Subcutaneous adipose tissue (tissue), 4 donors: ENCODE results near the gene CELF3. TPM values are rescaled to one million over a fixed set of nuclear protein-coding genes. Genes with fewer than 3 reads are reported as not detected.

Experiments
- CTCF ChIP-seq: fragments of 450-650 bp; IDR thresholded peaks from one replicate; pipeline ENCODE4 v1.5.1; 2016; ENCODE audit warnings: low read depth, mild to moderate bottlenecking, control low read depth, antibody characterized with exemption, moderate library complexity
- total RNA-seq, 4 donors: library from RNA; depleted of rRNA; stranded (reverse); fragments of >200 nt; gene quantifications; one replicate each; pipeline ENCODE4 v1.1.0, GENCODE V29; 2016

Gene CELF3
- total RNA-seq: not detected

- TF ChIP-seq CTCF: no peak
Observed at GRCh38 chr1:151716771-151717631, at the start of gene CELF3. Gene CELF3 (minus strand): TSS chr1:151716803. CDS start chr1:151716020, 783 bp downstream.

- TF ChIP-seq CTCF: no peak
Observed at GRCh38 chr1:151763990-151764389, 47.4 kb upstream of the CELF3 start.

GRCh38 chr1:151762941-151763921, 46.6 kb upstream of the CELF3 start, which contains the start of gene MRPL9:
Gene MRPL9 (minus strand): TSS chr1:151763496. CDS start chr1:151763479, 17 bp downstream.
- no peak for TF ChIP-seq CTCF

- TF ChIP-seq CTCF: no peak
Observed at GRCh38 chr1:151760597-151761385, 44.2 kb upstream of the CELF3 start.

GRCh38 chr1:151759241-151759640, 42.6 kb upstream of the CELF3 start:
- no peak for TF ChIP-seq CTCF

GRCh38 chr1:151756291-151756690, 39.7 kb upstream of the CELF3 start:
- no peak for TF ChIP-seq CTCF
